GM19238 (cell line): ENCODE data around the gene LUZP2.

Experiments used
- DNase-seq: peaks from one replicate; pipeline ENCODE4 v3.0.0; 2011; ENCODE audit warnings: low spot score; ENCODE audit not compliant: insufficient read length

LUZP2 gene

GRCh38 chr11:24560324-24560723, 63.5 kb downstream of the LUZP2 start:
- DNase-seq: no peak

GRCh38 chr11:24567380-24567779, 70.5 kb downstream of the LUZP2 start:
- DNase-seq: no peak

GRCh38 chr11:24572376-24572775, 75.5 kb downstream of the LUZP2 start:
- no peak for DNase-seq

- DNase-seq: no peak
Observed at GRCh38 chr11:24574461-24574860, 77.6 kb downstream of the LUZP2 start.

- DNase-seq: no peak
Observed at GRCh38 chr11:24575392-24575791, 78.5 kb downstream of the LUZP2 start.

GRCh38 chr11:24585192-24585591, 88.3 kb downstream of the LUZP2 start:
- no peak for DNase-seq

- DNase-seq: no peak
Observed at GRCh38 chr11:24587635-24588034, 90.8 kb downstream of the LUZP2 start.

GRCh38 chr11:24588081-24588480, 91.2 kb downstream of the LUZP2 start:
- DNase-seq: no peak

GRCh38 chr11:24589064-24589463, 92.2 kb downstream of the LUZP2 start:
- no peak for DNase-seq

- no peak for DNase-seq
Observed at GRCh38 chr11:24591283-24591682, 94.4 kb downstream of the LUZP2 start.

- no peak for DNase-seq
Observed at GRCh38 chr11:24592360-24592759, 95.5 kb downstream of the LUZP2 start.

- no peak for DNase-seq
Observed at GRCh38 chr11:24593332-24593731, 96.5 kb downstream of the LUZP2 start.

GRCh38 chr11:24594401-24594800, 97.5 kb downstream of the LUZP2 start:
- no peak for DNase-seq

- no peak for DNase-seq
Observed at GRCh38 chr11:24598641-24599040, 101.8 kb downstream of the LUZP2 start.

GRCh38 chr11:24609192-24610119, 112.6 kb downstream of the LUZP2 start:
- no peak for DNase-seq

GRCh38 chr11:24615451-24616160, 118.8 kb downstream of the LUZP2 start:
- DNase-seq: no peak

GRCh38 chr11:24617856-24618255, 121.0 kb downstream of the LUZP2 start:
- no peak for DNase-seq

- no peak for DNase-seq
Observed at GRCh38 chr11:24619900-24620299, 123.0 kb downstream of the LUZP2 start.

GRCh38 chr11:24622262-24622661, 125.4 kb downstream of the LUZP2 start:
- no peak for DNase-seq

- DNase-seq: no peak
Observed at GRCh38 chr11:24623121-24623520, 126.3 kb downstream of the LUZP2 start.

GRCh38 chr11:24624432-24624831, 127.6 kb downstream of the LUZP2 start:
- DNase-seq: no peak

GRCh38 chr11:24625975-24626374, 129.1 kb downstream of the LUZP2 start:
- DNase-seq: no peak
